ENCODE results near the gene BRSK2. TPM values are rescaled to one million over a fixed set of nuclear protein-coding genes. Genes with fewer than 3 reads are reported as not detected.
A peak's percentile ranks its signal among the peaks of the same experiment; 100 is the strongest.

Gene BRSK2
- total RNA-seq, 1 donor from 2014 or later = 7.1 TPM

DNA sequence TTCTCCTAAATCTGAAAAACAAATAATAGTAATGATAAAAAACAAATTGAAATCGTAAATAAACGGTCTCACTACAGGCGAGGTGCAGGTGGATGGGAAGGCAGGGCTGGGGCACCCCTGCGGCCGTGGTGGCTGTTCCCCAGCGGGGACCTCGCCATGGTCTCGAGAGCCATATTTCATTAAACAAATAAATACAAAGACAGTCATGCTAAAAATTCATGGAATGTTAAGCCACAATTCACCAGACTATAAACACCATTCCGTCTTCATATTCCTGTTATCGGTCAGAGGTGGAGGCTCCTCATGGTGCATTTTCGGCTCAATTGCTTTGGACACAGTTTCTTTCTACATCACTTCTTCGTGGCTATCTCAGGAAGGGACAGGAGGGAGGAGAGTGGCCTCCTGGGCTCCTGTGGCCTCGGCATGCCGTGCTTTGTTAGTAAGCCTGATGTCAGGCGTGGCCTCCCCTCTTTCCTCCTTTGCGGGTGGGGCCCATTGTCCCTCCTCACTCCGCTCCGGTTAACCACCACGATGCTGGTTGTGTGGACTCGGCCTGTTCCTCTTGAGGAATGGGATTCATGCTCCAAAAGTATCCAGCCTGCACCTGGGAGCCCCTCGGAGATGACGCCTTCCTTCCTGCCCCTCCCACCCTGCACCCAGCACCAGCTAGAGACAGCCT lies 16.1 kb upstream of the BRSK2 start:
- peak; percentile 14 for DNase-seq (ENCODE audit: low read depth)
- H3K4me2 ChIP-seq (ENCODE audit: low read length) = peak overlapping the region; percentile 47

DNA sequence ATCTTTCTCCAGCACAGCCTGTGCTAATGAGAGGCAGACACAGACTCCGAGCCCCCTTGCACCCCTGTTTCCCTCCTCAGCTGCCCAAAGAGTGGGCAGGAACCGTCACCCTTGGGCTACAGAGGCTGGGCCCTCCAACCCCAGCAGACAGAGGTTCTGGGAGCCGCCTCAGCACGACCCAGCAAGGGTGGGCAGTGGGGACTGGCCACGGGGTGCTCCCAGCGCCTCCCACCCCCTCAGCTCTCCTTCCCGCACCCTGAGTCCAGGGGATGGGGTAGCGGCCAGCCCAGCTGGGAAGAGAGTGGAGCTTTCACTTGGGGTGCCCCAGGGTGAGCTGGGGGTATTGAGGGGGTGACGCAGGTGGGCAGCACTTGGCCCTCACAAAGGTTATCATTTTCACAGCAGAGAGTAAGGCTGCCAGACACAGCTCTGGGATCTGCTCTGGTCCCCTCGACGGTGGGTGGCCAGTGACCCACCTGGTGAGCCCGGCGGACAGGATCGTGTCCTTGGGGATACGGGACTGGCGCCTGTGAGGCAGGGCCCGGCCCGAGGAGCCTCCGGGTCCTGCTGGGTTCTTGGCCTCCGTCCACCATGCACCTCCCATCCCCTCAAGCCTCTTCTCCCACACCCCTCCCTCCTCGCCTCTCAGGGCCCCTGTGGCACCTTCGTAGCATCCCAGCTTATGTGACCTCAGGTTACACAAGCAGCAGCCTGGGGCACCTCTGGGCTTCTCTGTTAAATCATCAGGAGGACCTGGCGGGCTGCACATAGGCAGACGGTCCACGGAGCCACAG lies 14.4 kb upstream of the BRSK2 start:
- Histone ChIP-seq H3K27ac (ENCODE audit: low read depth, low read length) (no peak overlapping the region), H3K4me1 (ENCODE audit: insufficient read depth, low read length) (no peaks in the 10 kb centered on the region), H3K4me2 (ENCODE audit: low read length) (no peak overlapping the region), H3K9ac (ENCODE audit: low read length) (no peak overlapping the region), H3K79me2 (ENCODE audit: insufficient read depth, low read length) (no peaks in the 10 kb centered on the region), H4K20me1 (ENCODE audit: insufficient read depth, low read length) (no peaks in the 10 kb centered on the region), H3K9me3 (ENCODE audit: insufficient read depth, low read depth, low read length) (no peaks in the 10 kb centered on the region), H3K36me3 (ENCODE audit: insufficient read depth, low read length) (no peaks in the 10 kb centered on the region), H3K4me3 (ENCODE audit: insufficient read depth, low read depth, low read length) (no peak overlapping the region), H3K27me3 (ENCODE audit: insufficient read depth, low read length) (peaks cover 2% of the 10 kb centered on the region), H2AFZ (ENCODE audit: low read depth, low read length) (no peak overlapping the region)
- no peak for DNase-seq (ENCODE audit: low read depth)
- Mint-ChIP-seq H3K9me3 (ENCODE audit: unreplicated experiment) (no peaks in the 10 kb centered on the region), H3K36me3 (ENCODE audit: low read depth, unreplicated experiment) (no peaks in the 10 kb centered on the region), H3K27me3 (ENCODE audit: low read depth, unreplicated experiment) (peaks cover 14% of the 10 kb centered on the region), H3K27ac (ENCODE audit: unreplicated experiment) (no peak overlapping the region), H3K4me1 (ENCODE audit: low read depth, unreplicated experiment) (no peaks in the 10 kb centered on the region), H3K4me3 (ENCODE audit: unreplicated experiment) (no peak overlapping the region)
- no peak for TF ChIP-seq EZH2 (IDR thresholded peaks at IDR 0.05; ENCODE audit: insufficient read depth, low read length)
- TF ChIP-seq, protein P1, sequence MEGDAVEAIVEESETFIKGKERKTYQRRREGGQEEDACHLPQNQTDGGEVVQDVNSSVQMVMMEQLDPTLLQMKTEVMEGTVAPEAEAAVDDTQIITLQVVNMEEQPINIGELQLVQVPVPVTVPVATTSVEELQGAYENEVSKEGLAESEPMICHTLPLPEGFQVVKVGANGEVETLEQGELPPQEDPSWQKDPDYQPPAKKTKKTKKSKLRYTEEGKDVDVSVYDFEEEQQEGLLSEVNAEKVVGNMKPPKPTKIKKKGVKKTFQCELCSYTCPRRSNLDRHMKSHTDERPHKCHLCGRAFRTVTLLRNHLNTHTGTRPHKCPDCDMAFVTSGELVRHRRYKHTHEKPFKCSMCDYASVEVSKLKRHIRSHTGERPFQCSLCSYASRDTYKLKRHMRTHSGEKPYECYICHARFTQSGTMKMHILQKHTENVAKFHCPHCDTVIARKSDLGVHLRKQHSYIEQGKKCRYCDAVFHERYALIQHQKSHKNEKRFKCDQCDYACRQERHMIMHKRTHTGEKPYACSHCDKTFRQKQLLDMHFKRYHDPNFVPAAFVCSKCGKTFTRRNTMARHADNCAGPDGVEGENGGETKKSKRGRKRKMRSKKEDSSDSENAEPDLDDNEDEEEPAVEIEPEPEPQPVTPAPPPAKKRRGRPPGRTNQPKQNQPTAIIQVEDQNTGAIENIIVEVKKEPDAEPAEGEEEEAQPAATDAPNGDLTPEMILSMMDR (IDR thresholded peaks at IDR 0.05; ENCODE audit: insufficient read depth, low read depth, low read length) = no peak
- no peak for FAIRE-seq

More for the DNA sequence above, 16.1 kb upstream of the BRSK2 start:
- FAIRE-seq = no peak
- H3K36me3 ChIP-seq (ENCODE audit: insufficient read depth, low read length) = no peaks in the 10 kb centered on the region
- no peak overlapping the region for H3K4me3 Mint-ChIP-seq (ENCODE audit: unreplicated experiment)
- H3K27ac Mint-ChIP-seq (ENCODE audit: unreplicated experiment) = no peak overlapping the region
- H3K9me3 Mint-ChIP-seq (ENCODE audit: unreplicated experiment) = no peaks in the 10 kb centered on the region
- no peak overlapping the region for H2AFZ ChIP-seq (ENCODE audit: low read depth, low read length)
- H4K20me1 ChIP-seq (ENCODE audit: insufficient read depth, low read length) = no peaks in the 10 kb centered on the region
- H3K27me3 Mint-ChIP-seq (ENCODE audit: low read depth, unreplicated experiment) = peaks cover 15% of the 10 kb centered on the region
- peaks cover 2% of the 10 kb centered on the region for H3K27me3 ChIP-seq (ENCODE audit: insufficient read depth, low read length)
- H3K9me3 ChIP-seq (ENCODE audit: insufficient read depth, low read depth, low read length) = no peaks in the 10 kb centered on the region
- H3K79me2 ChIP-seq (ENCODE audit: insufficient read depth, low read length) = no peaks in the 10 kb centered on the region
- H3K36me3 Mint-ChIP-seq (ENCODE audit: low read depth, unreplicated experiment) = no peaks in the 10 kb centered on the region
- no peak for TF ChIP-seq EZH2 (IDR thresholded peaks at IDR 0.05; ENCODE audit: insufficient read depth, low read length)
- TF ChIP-seq, protein P1 (IDR thresholded peaks at IDR 0.05; ENCODE audit: insufficient read depth, low read depth, low read length) = no peak
- no peak overlapping the region for H3K9ac ChIP-seq (ENCODE audit: low read length)
- H3K27ac ChIP-seq (ENCODE audit: low read depth, low read length) = no peak overlapping the region
- H3K4me3 ChIP-seq (ENCODE audit: insufficient read depth, low read depth, low read length) = no peak overlapping the region
- H3K4me1 ChIP-seq (ENCODE audit: insufficient read depth, low read length) = no peaks in the 10 kb centered on the region
- H3K4me1 Mint-ChIP-seq (ENCODE audit: low read depth, unreplicated experiment) = no peaks in the 10 kb centered on the region

DNA sequence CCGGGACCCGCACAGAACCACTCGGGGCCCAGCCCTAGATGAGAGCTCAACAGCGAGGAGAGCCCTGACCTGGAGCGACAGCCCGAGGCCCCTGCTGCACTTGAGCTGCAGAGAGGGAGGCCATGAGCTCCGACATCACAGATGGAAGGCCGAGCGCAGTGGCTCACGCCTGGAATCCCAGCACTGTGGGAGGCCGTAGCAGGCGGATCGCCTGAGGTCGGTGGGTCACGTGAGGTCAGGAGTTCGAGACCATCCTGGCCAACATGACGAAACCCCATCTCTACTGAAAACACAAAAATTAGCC lies 13.8 kb upstream of the BRSK2 start:
- H3K4me3 Mint-ChIP-seq (ENCODE audit: unreplicated experiment) = no peak overlapping the region
- Histone ChIP-seq H3K9me3 (ENCODE audit: insufficient read depth, low read depth, low read length) (no peaks in the 10 kb centered on the region), H4K20me1 (ENCODE audit: insufficient read depth, low read length) (no peaks in the 10 kb centered on the region)

More for the DNA sequence above, 13.8 kb upstream of the BRSK2 start:
- DNase-seq (ENCODE audit: low read depth) = no peak
- no peak overlapping the region for H3K27ac Mint-ChIP-seq (ENCODE audit: unreplicated experiment)
- Histone ChIP-seq H3K27ac (ENCODE audit: low read depth, low read length) (no peak overlapping the region), H2AFZ (ENCODE audit: low read depth, low read length) (no peak overlapping the region), H3K9ac (ENCODE audit: low read length) (no peak overlapping the region), H3K4me2 (ENCODE audit: low read length) (no peak overlapping the region), H3K36me3 (ENCODE audit: insufficient read depth, low read length) (no peaks in the 10 kb centered on the region), H3K27me3 (ENCODE audit: insufficient read depth, low read length) (peaks cover 2% of the 10 kb centered on the region), H3K79me2 (ENCODE audit: insufficient read depth, low read length) (no peaks in the 10 kb centered on the region), H3K4me1 (ENCODE audit: insufficient read depth, low read length) (no peaks in the 10 kb centered on the region), H3K4me3 (ENCODE audit: insufficient read depth, low read depth, low read length) (no peak overlapping the region)
- no peaks in the 10 kb centered on the region for H3K4me1 Mint-ChIP-seq (ENCODE audit: low read depth, unreplicated experiment)
- peaks cover 14% of the 10 kb centered on the region for H3K27me3 Mint-ChIP-seq (ENCODE audit: low read depth, unreplicated experiment)
- FAIRE-seq = no peak
- H3K36me3 Mint-ChIP-seq (ENCODE audit: low read depth, unreplicated experiment) = no peaks in the 10 kb centered on the region
- H3K9me3 Mint-ChIP-seq (ENCODE audit: unreplicated experiment) = no peaks in the 10 kb centered on the region
- TF ChIP-seq, protein P1 (IDR thresholded peaks at IDR 0.05; ENCODE audit: insufficient read depth, low read depth, low read length) = no peak
- no peak for TF ChIP-seq EZH2 (IDR thresholded peaks at IDR 0.05; ENCODE audit: insufficient read depth, low read length)
